Superior temporal gyrus (tissue), 1 donor: Measurements from ENCODE around the gene WRAP73.

Experiments used
- DNase-seq: peaks from one replicate; pipeline ENCODE4 v3.0.0-alpha.2; 2016; ENCODE audit errors: extremely low spot score

The WRAP73 gene

GRCh38 chr1:3650248-3651025, 534 bp upstream of the WRAP73 start:
- no peak for DNase-seq

- no peak for DNase-seq
Measured at GRCh38 chr1:3646596-3646995, 3.3 kb downstream of the WRAP73 start.

GRCh38 chr1:3645666-3646355, 4.1 kb downstream of the WRAP73 start:
- no peak for DNase-seq

DNA sequence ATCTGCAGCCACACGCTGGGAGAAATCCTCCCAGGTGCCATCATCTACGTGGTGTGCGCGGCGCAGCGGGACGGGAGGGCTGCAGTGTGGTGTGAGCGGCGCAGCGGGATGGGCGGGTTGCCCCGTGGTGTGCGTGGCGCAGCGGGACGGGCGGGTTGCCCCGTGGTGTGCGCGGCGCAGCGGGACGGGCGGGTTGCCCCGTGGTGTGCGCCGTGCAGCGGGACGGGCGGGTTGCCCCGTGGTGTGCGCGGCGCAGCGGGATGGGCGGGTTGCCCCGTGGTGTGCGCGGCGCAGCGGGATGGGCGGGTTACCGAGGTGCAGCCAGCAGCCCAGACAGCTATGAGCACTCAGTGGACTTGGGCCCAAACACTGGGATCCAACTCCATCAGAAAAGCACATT, 4.7 kb downstream of the WRAP73 start:
- no peak for DNase-seq

DNA sequence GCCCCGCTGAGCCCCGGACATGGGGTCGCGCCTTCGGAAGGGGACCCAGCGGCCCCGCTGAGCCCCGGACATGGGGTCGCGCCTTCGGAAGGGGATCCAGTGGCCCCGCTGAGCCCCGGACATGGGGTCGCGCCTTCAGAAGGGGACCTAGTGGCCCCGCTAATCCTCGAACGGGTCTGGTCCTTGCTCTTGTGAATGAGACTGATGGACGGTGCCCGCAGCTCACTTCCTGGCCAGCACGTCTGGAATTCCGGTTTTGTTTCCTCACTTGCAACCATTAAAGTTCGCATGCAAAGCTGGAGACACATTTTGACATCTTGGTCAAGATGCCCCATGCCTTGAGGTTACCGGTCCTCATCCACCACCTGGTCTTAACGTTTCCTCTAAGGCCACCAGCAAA, 5.6 kb downstream of the WRAP73 start:
- no peak for DNase-seq

GRCh38 chr1:3642919-3643675, 6.8 kb downstream of the WRAP73 start:
- DNase-seq = no peak

GRCh38 chr1:3641816-3642215, 8.1 kb downstream of the WRAP73 start:
- DNase-seq = no peak

GRCh38 chr1:3641046-3641760, 8.7 kb downstream of the WRAP73 start:
- DNase-seq = no peak

- DNase-seq = no peak
Measured at GRCh38 chr1:3640121-3640837, 9.6 kb downstream of the WRAP73 start.

- no peak for DNase-seq
Measured at GRCh38 chr1:3639397-3639911, 10.4 kb downstream of the WRAP73 start.

DNA sequence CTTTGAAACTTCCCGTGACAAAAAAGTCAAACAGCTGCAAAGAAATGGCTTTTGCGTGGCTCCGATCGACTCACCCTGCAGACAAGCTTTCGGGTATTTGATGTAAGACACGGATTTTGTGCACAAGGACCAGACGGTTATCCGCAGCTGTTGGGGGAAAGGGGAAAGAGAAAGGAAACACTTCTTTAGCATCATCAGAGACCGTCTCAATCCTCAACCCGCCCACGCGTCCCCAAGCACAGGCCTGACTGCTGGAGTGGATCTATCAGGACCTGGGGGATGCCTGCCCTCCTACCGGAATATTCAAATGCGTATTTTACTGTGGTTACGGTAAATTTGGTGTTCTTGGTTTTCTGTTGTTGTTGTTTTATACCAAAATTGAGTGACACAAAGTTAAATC, 11.2 kb downstream of the WRAP73 start:
- no peak for DNase-seq

DNA sequence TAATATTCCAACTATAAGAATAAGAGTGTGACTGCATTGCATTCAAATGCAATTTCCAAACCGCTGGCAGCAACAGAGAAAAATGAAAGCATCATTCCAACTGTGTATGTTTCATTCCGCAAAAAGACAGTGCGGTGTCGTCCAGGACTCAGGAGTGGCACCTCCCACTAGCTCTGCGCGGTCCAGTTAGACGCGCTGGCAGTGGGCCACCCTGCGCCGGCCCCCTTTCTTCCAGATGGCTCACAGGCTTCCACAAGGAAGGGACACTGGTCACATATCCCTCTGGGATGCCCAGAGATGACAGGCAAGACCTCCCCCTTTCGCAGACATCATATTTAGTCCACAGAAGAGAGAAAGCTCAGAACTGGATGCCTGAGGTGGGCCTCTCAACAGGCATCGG, 11.9 kb downstream of the WRAP73 start:
- DNase-seq = no peak

- no peak for DNase-seq
Measured at GRCh38 chr1:3636531-3636930, 13.4 kb downstream of the WRAP73 start.

- no peak for DNase-seq
Measured at GRCh38 chr1:3636080-3636479, 13.8 kb downstream of the WRAP73 start.

DNA sequence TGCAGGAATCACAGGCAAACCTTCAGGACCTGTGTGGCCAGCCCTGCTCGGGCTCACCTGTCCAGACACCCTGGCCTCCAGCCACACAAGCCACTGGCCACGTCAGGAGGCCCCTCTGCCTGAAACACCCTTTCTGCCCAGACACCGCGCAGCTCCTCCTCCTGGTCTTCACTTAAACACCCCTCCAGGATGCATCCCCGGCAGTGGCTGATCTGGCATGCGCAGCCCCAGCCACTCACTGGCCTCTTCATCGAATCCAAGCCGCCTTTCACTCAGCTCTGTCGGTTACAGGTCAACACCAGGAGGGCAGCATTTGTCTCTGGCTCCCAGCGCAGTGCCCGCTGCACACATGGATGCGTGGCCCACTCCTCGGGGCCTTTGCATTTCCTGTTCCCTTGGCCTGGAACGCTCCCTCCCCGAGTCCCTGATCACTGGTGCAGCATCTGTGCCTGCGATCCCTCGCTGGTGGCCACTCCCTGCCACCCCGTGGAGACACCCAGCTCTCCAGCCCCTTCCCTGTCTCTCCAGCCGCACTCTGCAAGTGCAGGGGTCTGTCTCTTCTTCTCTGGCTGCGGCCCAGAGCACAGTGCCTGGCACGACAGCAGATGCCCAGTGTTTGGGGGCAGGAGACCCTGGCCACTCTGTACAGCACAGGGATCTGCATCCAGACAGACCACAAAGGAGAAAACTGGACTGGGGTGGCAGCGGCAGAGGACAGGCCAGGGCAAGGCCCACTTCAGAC, 15.7 kb downstream of the WRAP73 start:
- DNase-seq = no peak

GRCh38 chr1:3633344-3634058, 16.4 kb downstream of the WRAP73 start:
- DNase-seq = no peak

DNA sequence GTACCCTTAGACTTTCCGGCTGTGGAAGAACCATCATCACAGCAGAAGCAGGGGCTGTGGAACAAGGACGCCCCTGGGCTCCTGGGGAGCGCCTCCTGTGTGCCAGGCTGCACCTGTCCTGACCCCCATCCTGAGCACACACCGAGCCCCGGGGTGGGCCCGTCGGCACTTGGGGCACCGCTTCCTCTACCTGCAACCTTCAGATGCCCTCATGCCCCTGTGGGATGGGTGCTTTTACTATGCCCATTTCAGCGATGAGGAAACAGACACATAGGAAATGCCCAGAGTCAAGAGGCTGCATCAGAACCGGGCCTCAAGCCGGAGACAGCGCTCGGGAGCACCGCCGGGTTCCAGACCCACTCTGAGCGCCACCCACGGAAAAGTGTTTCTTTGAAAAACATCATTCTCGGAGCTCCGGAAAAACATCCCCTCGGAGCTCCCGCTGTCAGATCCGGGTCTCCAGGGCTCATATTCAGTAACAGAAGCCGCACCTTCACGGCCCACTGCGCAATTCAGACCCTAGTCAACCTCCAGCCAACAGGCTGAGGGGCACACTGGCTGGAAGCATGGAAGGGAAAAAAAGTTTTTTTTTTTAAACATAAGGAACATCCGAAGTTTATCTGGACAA, 17.1 kb downstream of the WRAP73 start:
- DNase-seq = no peak

- no peak for DNase-seq
Measured at GRCh38 chr1:3632298-3632697, 17.6 kb downstream of the WRAP73 start.
